ENCODE results near the gene BRPF1. TPM values are rescaled to one million over a fixed set of nuclear protein-coding genes. Genes with fewer than 3 reads are reported as not detected.

The BRPF1 gene
- total RNA-seq, 1 experiment from 2014 or later: 24.7 TPM

- ChIA-PET CTCF (no interaction called here), POLR2A (interaction anchor here (0.5 kb wide), 1 partner anchor 78 kb away, joined by 3 read pairs; no protein-coding TSS in a partner anchor)
- Mint-ChIP-seq H3K4me3 (ENCODE audit: unreplicated experiment) (no peak overlapping the region), H3K27me3 (ENCODE audit: insufficient read depth, unreplicated experiment) (peaks cover 14% of the 10 kb centered on the region), H3K27ac (ENCODE audit: unreplicated experiment) (no peak overlapping the region), H3K9me3 (ENCODE audit: unreplicated experiment) (no peaks in the 10 kb centered on the region), H3K4me1 (ENCODE audit: low read depth, unreplicated experiment) (no peaks in the 10 kb centered on the region), H3K36me3 (ENCODE audit: insufficient read depth, unreplicated experiment) (no peaks in the 10 kb centered on the region)
- no peak for DNase-seq
- H3K4me3 ChIP-seq (ENCODE audit: low read depth, low read length): no peak overlapping the region
- no peaks in the 10 kb centered on the region for H3K9me3 ChIP-seq
- H3K27me3 ChIP-seq (replicated peaks; ENCODE audit: control insufficient read depth, insufficient read depth, low read length): no peaks in the 10 kb centered on the region
- TF ChIP-seq CTCF (IDR thresholded peaks at IDR 0.05; ENCODE audit: insufficient read depth in 1 of 2, low read depth in 1 of 2, low read length in 1 of 2, severe bottlenecking in 1 of 2, unreplicated experiment in 1 of 2): no peak
- BruUV-seq (replicated peaks): no TSS peak
- intact Hi-C loops (cut with micrococcal nuclease; ENCODE audit: unreplicated experiment): no loop called here
- H3K36me3 ChIP-seq (ENCODE audit: control insufficient read depth, insufficient read depth, low read length): no peaks in the 10 kb centered on the region
- no peaks in the 10 kb centered on the region for H3K4me1 ChIP-seq
Measured at GRCh38 chr3:9717563-9717962, 14.0 kb upstream of the BRPF1 start.

GRCh38 chr3:9718118-9718517, 13.4 kb upstream of the BRPF1 start:
- CTCF ChIA-PET: no interaction called here
- intact Hi-C loops (cut with micrococcal nuclease; ENCODE audit: unreplicated experiment): no loop called here
- H3K27me3 Mint-ChIP-seq (ENCODE audit: insufficient read depth, unreplicated experiment): peaks cover 15% of the 10 kb centered on the region
- DNase-seq: no peak
- Histone ChIP-seq H3K4me1 (no peaks in the 10 kb centered on the region), H3K27me3 (replicated peaks; ENCODE audit: control insufficient read depth, insufficient read depth, low read length) (no peaks in the 10 kb centered on the region), H3K9me3 (no peaks in the 10 kb centered on the region), H3K36me3 (ENCODE audit: control insufficient read depth, insufficient read depth, low read length) (no peaks in the 10 kb centered on the region), H3K4me3 (ENCODE audit: low read depth, low read length) (no peak overlapping the region)
- POLR2A ChIA-PET: interaction anchor here (0.5 kb wide), 1 partner anchor 79 kb away, joined by 3 read pairs; no protein-coding TSS in a partner anchor
- no peak overlapping the region for H3K4me3 Mint-ChIP-seq (ENCODE audit: unreplicated experiment)
- H3K4me1 Mint-ChIP-seq (ENCODE audit: low read depth, unreplicated experiment): no peaks in the 10 kb centered on the region
- no TSS peak for BruUV-seq (replicated peaks)
- no peaks in the 10 kb centered on the region for H3K36me3 Mint-ChIP-seq (ENCODE audit: insufficient read depth, unreplicated experiment)
- H3K27ac Mint-ChIP-seq (ENCODE audit: unreplicated experiment): no peak overlapping the region
- no peak for TF ChIP-seq CTCF (IDR thresholded peaks at IDR 0.05; ENCODE audit: insufficient read depth in 1 of 2, low read depth in 1 of 2, low read length in 1 of 2, severe bottlenecking in 1 of 2, unreplicated experiment in 1 of 2)
- H3K9me3 Mint-ChIP-seq (ENCODE audit: unreplicated experiment): no peaks in the 10 kb centered on the region

GRCh38 chr3:9721015-9721699, 10.4 kb upstream of the BRPF1 start:
- H3K27ac Mint-ChIP-seq (ENCODE audit: unreplicated experiment): no peak overlapping the region

More at GRCh38 chr3:9721015-9721699, 10.4 kb upstream of the BRPF1 start:
- Mint-ChIP-seq H3K36me3 (ENCODE audit: insufficient read depth, unreplicated experiment) (no peaks in the 10 kb centered on the region), H3K27me3 (ENCODE audit: insufficient read depth, unreplicated experiment) (peaks cover 11% of the 10 kb centered on the region), H3K9me3 (ENCODE audit: unreplicated experiment) (no peaks in the 10 kb centered on the region), H3K4me1 (ENCODE audit: low read depth, unreplicated experiment) (no peaks in the 10 kb centered on the region), H3K4me3 (ENCODE audit: unreplicated experiment) (no peak overlapping the region)
- intact Hi-C loops (cut with micrococcal nuclease; ENCODE audit: unreplicated experiment): no loop called here
- BruUV-seq (replicated peaks): no TSS peak
- POLR2A ChIA-PET: interaction anchor here (0.7 kb wide), 1 partner anchor 19 kb away, joined by 6 read pairs; no protein-coding TSS in a partner anchor
- CTCF ChIA-PET: interaction anchor here (0.9 kb wide), 1 partner anchor 10 kb away, joined by 4 read pairs; no protein-coding TSS in a partner anchor
- Histone ChIP-seq H3K4me3 (ENCODE audit: low read depth, low read length) (no peak overlapping the region), H3K4me1 (no peaks in the 10 kb centered on the region), H3K27me3 (replicated peaks; ENCODE audit: control insufficient read depth, insufficient read depth, low read length) (no peaks in the 10 kb centered on the region), H3K36me3 (ENCODE audit: control insufficient read depth, insufficient read depth, low read length) (no peaks in the 10 kb centered on the region), H3K9me3 (no peaks in the 10 kb centered on the region)
- TF ChIP-seq CTCF (IDR thresholded peaks at IDR 0.05; ENCODE audit: insufficient read depth in 1 of 2, low read depth in 1 of 2, low read length in 1 of 2, severe bottlenecking in 1 of 2, unreplicated experiment in 1 of 2): peak in 1 of 2 experiments; percentile 1
- DNase-seq: no peak

All from Caco-2 (cell line).